ENCODE results near the gene NLGN1.

Gene NLGN1

DNA sequence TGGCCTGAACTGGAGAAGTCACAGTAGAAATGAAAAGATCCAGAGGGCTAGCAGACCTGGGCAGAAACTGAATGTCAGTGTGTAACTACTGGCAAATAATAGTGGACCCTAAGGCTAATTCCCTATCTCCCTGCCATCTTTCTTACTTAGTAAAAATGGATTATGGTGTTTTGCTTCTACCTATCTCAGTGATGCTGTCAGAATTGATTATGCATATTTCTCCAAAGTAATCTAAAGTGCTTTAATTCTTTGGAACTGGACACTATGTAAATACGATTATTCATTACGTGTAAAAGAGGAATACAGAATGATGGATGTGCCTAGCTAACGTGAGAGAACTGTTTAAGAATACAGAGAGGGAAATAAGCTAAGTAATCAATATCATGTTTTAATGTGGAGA, 651.9 kb downstream of the NLGN1 start:
- Mint-ChIP-seq H3K27me3 (ENCODE audit: low read depth) (no peaks in the 10 kb centered on the region), H3K27ac (no peak overlapping the region), H3K4me1 (no peaks in the 10 kb centered on the region), H3K36me3 (ENCODE audit: low read depth) (no peaks in the 10 kb centered on the region), H3K9me3 (peaks cover 1% of the 10 kb centered on the region), H3K4me3 (no peak overlapping the region)
- TF ChIP-seq, protein P1, sequence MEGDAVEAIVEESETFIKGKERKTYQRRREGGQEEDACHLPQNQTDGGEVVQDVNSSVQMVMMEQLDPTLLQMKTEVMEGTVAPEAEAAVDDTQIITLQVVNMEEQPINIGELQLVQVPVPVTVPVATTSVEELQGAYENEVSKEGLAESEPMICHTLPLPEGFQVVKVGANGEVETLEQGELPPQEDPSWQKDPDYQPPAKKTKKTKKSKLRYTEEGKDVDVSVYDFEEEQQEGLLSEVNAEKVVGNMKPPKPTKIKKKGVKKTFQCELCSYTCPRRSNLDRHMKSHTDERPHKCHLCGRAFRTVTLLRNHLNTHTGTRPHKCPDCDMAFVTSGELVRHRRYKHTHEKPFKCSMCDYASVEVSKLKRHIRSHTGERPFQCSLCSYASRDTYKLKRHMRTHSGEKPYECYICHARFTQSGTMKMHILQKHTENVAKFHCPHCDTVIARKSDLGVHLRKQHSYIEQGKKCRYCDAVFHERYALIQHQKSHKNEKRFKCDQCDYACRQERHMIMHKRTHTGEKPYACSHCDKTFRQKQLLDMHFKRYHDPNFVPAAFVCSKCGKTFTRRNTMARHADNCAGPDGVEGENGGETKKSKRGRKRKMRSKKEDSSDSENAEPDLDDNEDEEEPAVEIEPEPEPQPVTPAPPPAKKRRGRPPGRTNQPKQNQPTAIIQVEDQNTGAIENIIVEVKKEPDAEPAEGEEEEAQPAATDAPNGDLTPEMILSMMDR (IDR thresholded peaks at IDR 0.05; ENCODE audit: unreplicated experiment in 3 of 3) = no peak

DNA sequence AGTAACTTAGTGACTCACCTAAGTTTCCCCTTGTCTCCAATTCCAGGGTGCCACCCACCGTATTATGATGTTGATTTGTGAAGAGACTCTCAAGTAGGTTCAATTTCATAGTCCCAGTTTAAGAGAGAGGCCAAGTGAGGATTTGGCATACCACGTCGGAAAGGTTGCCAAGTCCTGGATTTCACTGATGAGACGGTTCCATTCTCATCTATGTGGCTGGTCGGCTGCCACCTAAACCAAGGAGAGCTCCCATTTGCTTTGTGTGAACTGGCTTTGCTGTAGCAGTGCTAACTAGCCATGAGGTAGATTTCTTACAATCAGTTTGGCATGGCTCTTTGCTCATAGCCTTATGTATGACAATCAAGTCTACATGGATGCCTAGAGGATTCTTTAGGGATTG, 653.6 kb downstream of the NLGN1 start:
- H3K9me3 Mint-ChIP-seq = no peaks in the 10 kb centered on the region
- H3K4me3 Mint-ChIP-seq = no peak overlapping the region
- no peaks in the 10 kb centered on the region for H3K36me3 Mint-ChIP-seq (ENCODE audit: low read depth)
- H3K27me3 Mint-ChIP-seq (ENCODE audit: low read depth) = no peaks in the 10 kb centered on the region
- no peak overlapping the region for H3K27ac Mint-ChIP-seq
- H3K4me1 Mint-ChIP-seq = no peaks in the 10 kb centered on the region
- TF ChIP-seq, protein P1 (IDR thresholded peaks at IDR 0.05; ENCODE audit: unreplicated experiment in 3 of 3) = no peak

DNA sequence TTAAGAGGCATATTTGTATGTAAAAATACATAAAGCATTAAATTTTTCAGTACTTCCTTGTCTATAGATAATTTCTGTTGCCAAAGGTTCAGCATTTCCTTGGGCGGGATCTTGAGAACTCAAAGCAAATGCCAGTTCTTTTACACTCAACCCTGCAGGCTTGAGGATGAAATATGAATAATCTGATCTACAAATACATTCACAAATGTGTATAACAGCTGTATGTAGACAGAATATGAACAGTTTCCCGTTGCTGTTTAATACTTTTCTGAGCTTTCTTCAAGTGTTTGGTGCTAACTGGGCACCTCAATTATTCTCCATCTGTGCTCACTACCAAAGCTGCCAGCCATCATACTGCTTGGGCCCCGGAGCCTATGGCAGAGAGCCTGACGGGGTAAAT, 661.3 kb downstream of the NLGN1 start:
- Mint-ChIP-seq H3K27me3 (ENCODE audit: low read depth) (no peaks in the 10 kb centered on the region), H3K27ac (no peak overlapping the region), H3K4me1 (no peaks in the 10 kb centered on the region), H3K36me3 (ENCODE audit: low read depth) (peaks cover 7% of the 10 kb centered on the region), H3K4me3 (no peak overlapping the region), H3K9me3 (peaks cover 14% of the 10 kb centered on the region)
- TF ChIP-seq, protein P1 (IDR thresholded peaks at IDR 0.05; ENCODE audit: unreplicated experiment in 3 of 3) = no peak

DNA sequence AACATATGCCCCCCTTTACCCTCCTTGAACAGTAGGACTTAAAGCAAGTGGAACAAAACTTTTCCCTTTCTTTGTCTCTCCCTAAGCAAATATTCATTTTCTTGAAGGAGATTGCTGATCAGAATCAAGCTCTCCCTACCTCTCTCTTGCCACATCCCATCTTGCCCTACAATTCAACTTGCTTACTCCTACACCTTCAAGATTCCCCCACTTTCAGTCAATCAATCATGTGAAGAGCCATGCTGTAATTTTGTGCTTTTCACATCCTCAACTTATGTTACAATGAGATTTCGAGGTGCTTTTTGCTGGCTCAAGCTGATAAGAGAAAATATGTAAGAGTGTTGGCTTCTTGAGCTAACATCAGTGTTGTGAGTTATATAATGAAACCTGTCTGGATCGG, 662.9 kb downstream of the NLGN1 start:
- Mint-ChIP-seq H3K4me3 (no peak overlapping the region), H3K27me3 (ENCODE audit: low read depth) (no peaks in the 10 kb centered on the region), H3K9me3 (peaks cover 14% of the 10 kb centered on the region), H3K4me1 (no peaks in the 10 kb centered on the region), H3K36me3 (ENCODE audit: low read depth) (peaks cover 7% of the 10 kb centered on the region), H3K27ac (no peak overlapping the region)
- TF ChIP-seq, protein P1 (IDR thresholded peaks at IDR 0.05; ENCODE audit: unreplicated experiment in 3 of 3) = no peak

DNA sequence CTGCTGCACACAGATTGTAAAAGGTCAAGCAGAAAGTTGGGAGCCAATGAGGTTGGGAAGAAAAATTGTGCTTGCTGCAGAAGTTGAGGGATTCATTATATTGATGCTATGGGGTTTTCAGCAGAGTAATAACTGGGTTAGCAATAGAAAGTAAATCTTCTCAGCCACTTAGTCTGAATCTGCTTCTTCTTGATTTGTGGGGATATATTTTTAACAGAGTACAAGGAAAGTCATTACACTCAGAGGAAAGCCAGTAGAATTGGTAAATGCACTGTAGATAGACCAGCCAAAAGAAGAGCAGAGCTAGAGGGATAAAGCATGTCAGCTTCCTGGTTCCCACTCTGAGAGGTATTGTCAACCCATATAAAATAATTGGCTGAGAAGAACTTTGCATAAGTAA, 663.6 kb downstream of the NLGN1 start:
- H3K27me3 Mint-ChIP-seq (ENCODE audit: low read depth) = no peaks in the 10 kb centered on the region

DNA sequence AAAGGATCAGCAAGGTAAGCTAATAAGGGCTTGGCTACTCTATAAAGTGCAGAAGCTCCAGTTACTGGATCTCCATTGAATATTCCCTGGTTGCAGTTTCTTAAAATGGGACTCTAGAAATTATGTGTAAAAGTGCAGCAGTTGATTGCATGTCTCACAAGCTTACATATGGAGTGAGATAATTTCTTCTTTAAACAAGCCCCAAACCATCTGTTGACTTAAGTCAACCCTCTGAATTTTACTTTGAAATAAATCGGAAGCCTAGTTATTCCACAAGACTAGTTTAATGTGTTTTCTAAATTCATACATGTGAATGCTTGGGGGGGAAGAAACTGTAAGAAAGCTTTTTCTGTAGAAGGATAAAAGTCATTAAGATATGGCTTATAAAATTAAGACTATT, 664.2 kb downstream of the NLGN1 start:
- Mint-ChIP-seq H3K9me3 (peaks cover 17% of the 10 kb centered on the region), H3K4me3 (no peak overlapping the region), H3K27ac (no peak overlapping the region), H3K4me1 (no peaks in the 10 kb centered on the region), H3K27me3 (ENCODE audit: low read depth) (no peaks in the 10 kb centered on the region), H3K36me3 (ENCODE audit: low read depth) (peaks cover 7% of the 10 kb centered on the region)
- TF ChIP-seq, protein P1 (IDR thresholded peaks at IDR 0.05; ENCODE audit: unreplicated experiment in 3 of 3) = no peak

More for the DNA sequence above, 663.6 kb downstream of the NLGN1 start:
- Mint-ChIP-seq H3K36me3 (ENCODE audit: low read depth) (peaks cover 7% of the 10 kb centered on the region), H3K27ac (no peak overlapping the region), H3K9me3 (peaks cover 14% of the 10 kb centered on the region), H3K4me3 (no peak overlapping the region), H3K4me1 (no peaks in the 10 kb centered on the region)
- TF ChIP-seq, protein P1 (IDR thresholded peaks at IDR 0.05; ENCODE audit: unreplicated experiment in 3 of 3) = no peak
